Body of pancreas (tissue), 4 donors: Measurements from ENCODE around the gene CBX7.

Experiments
- POLR2A ChIP-seq, 3 donors: fragments of 450-650 bp; IDR thresholded peaks; one replicate each; pipeline ENCODE4 v1.6.1; 2016; ENCODE audit warnings: antibody characterized with exemption in 3 of 3, mild to moderate bottlenecking in 2 of 3
- TF ChIP-seq, protein P1 (sequence below), 7 experiments: fragments of 450-650 bp in 4 of 7; fragments of 200-600 bp in 3 of 7; sonication (generic) in 3 of 7; IDR thresholded peaks; one replicate each; pipeline ENCODE4 v1.5.1; 2016 to 2019; ENCODE audit warnings: antibody characterized with exemption in 7 of 7

DNA sequence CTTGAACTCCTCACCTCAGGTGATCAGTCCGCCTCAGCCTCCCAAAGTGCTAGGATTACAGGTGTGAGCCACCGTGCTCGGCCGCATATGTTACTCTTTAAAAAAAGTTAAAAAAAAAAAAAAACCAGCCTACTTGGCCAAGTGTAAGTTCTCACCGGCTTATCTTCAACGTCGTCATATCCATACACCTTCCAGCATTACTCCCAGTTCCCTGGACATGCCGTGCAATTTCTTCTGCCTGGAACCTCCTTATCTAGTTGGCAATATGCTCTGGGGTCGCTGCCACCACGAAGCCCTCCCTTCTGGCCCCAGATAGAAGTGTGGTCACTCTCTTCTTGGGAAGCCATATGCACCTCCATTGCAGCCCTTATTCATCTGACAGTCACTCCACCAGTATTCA, 36.3 kb upstream of the CBX7 start:
- TF ChIP-seq, protein P1, sequence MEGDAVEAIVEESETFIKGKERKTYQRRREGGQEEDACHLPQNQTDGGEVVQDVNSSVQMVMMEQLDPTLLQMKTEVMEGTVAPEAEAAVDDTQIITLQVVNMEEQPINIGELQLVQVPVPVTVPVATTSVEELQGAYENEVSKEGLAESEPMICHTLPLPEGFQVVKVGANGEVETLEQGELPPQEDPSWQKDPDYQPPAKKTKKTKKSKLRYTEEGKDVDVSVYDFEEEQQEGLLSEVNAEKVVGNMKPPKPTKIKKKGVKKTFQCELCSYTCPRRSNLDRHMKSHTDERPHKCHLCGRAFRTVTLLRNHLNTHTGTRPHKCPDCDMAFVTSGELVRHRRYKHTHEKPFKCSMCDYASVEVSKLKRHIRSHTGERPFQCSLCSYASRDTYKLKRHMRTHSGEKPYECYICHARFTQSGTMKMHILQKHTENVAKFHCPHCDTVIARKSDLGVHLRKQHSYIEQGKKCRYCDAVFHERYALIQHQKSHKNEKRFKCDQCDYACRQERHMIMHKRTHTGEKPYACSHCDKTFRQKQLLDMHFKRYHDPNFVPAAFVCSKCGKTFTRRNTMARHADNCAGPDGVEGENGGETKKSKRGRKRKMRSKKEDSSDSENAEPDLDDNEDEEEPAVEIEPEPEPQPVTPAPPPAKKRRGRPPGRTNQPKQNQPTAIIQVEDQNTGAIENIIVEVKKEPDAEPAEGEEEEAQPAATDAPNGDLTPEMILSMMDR (IDR thresholded peaks at IDR 0.05): no peak
- TF ChIP-seq POLR2A (IDR thresholded peaks at IDR 0.05): no peak
